Activated CD4-positive, alpha-beta T cell treated with anti-CD3 and anti-CD28 coated beads for 1 hour (primary cell): ENCODE measurements around the gene MRTFA.
"Not testable (repeated sequence)": the region's sequence is repeated elsewhere in the genome, so short reads cannot be mapped to it uniquely, and the experiment has no call there.

Source experiments
- DNase-seq: peaks from one replicate; pipeline ENCODE4 v3.0.0-alpha.2; 2020

The MRTFA gene

GRCh38 chr22:40516416-40516815, 120.1 kb downstream of the MRTFA start:
- no peak for DNase-seq

GRCh38 chr22:40512426-40513136, 123.9 kb downstream of the MRTFA start:
- no peak for DNase-seq

- DNase-seq, result no peak
Measured at GRCh38 chr22:40511604-40512003, 124.9 kb downstream of the MRTFA start.

GRCh38 chr22:40510631-40511364, 125.7 kb downstream of the MRTFA start:
- no peak for DNase-seq

- DNase-seq, result no peak
Measured at GRCh38 chr22:40509401-40510134, 127.0 kb downstream of the MRTFA start.

GRCh38 chr22:40508046-40508445, 128.5 kb downstream of the MRTFA start:
- DNase-seq, result not testable (repeated sequence)

GRCh38 chr22:40507491-40507890, 129.0 kb downstream of the MRTFA start:
- no peak for DNase-seq

- DNase-seq, result no peak
Measured at GRCh38 chr22:40506762-40507161, 129.8 kb downstream of the MRTFA start.

- no peak for DNase-seq
Measured at GRCh38 chr22:40504285-40505249, 132.0 kb downstream of the MRTFA start.

GRCh38 chr22:40502919-40503318, 133.6 kb downstream of the MRTFA start:
- DNase-seq, result no peak

GRCh38 chr22:40500465-40500786, 136.1 kb downstream of the MRTFA start:
- DNase-seq, result not testable (repeated sequence)

GRCh38 chr22:40499209-40499623, 137.3 kb downstream of the MRTFA start:
- no peak for DNase-seq

- DNase-seq, result no peak
Measured at GRCh38 chr22:40498420-40499208, 137.9 kb downstream of the MRTFA start.

GRCh38 chr22:40493441-40493840, 143.1 kb downstream of the MRTFA start:
- no peak for DNase-seq

GRCh38 chr22:40491990-40492631, 144.4 kb downstream of the MRTFA start:
- no peak for DNase-seq

GRCh38 chr22:40487663-40488249, 148.8 kb downstream of the MRTFA start:
- no peak for DNase-seq

GRCh38 chr22:40486962-40487602, 149.4 kb downstream of the MRTFA start:
- no peak for DNase-seq

GRCh38 chr22:40485813-40486667, 150.5 kb downstream of the MRTFA start:
- DNase-seq, result no peak

- no peak for DNase-seq
Measured at GRCh38 chr22:40484906-40485669, 151.4 kb downstream of the MRTFA start.
